Ishikawa (cell line): ENCODE measurements around the gene ITGB8.
A peak's percentile ranks its signal among the peaks of the same experiment; 100 is the strongest.

ENCODE experiments used
- CEBPB ChIP-seq: IDR thresholded peaks from 2 replicates; pipeline ENCODE4 v1.6.1; 2012
- CREB1 ChIP-seq: IDR thresholded peaks from 2 replicates; pipeline ENCODE4 v1.6.1; 2012; ENCODE audit warnings: low read depth
- EGR1 ChIP-seq: IDR thresholded peaks from 2 replicates; pipeline ENCODE4 v1.6.1; 2012
- EP300 ChIP-seq: IDR thresholded peaks from 2 replicates; pipeline ENCODE4 v1.6.1; 2012; ENCODE audit warnings: borderline replicate concordance
- FOXM1 ChIP-seq: IDR thresholded peaks from 2 replicates; pipeline ENCODE4 v1.6.1; 2012; ENCODE audit warnings: low read depth, borderline replicate concordance
- NFIC ChIP-seq: IDR thresholded peaks from 2 replicates; pipeline ENCODE4 v1.6.1; 2012
- RAD21 ChIP-seq: IDR thresholded peaks from 2 replicates; pipeline ENCODE4 v1.6.1; 2012; ENCODE audit warnings: low read depth
- TAF1 ChIP-seq: IDR thresholded peaks from 2 replicates; pipeline ENCODE4 v1.6.1; 2012; ENCODE audit warnings: low read depth, mild to moderate bottlenecking
- TCF12 ChIP-seq: IDR thresholded peaks from 2 replicates; pipeline ENCODE4 v1.6.1; 2012; ENCODE audit warnings: low read depth
- TEAD4 ChIP-seq: IDR thresholded peaks from 2 replicates; pipeline ENCODE4 v1.6.1; 2012
- USF1 ChIP-seq: IDR thresholded peaks from 2 replicates; pipeline ENCODE4 v1.6.1; 2012
- YY1 ChIP-seq: IDR thresholded peaks from 2 replicates; pipeline ENCODE4 v1.6.1; 2012; ENCODE audit warnings: low read depth
- ZBTB7A ChIP-seq: IDR thresholded peaks from 2 replicates; pipeline ENCODE4 v1.6.1; 2012; ENCODE audit warnings: low read depth
- TF ChIP-seq, protein P1 (sequence below): IDR thresholded peaks from 2 replicates; pipeline ENCODE4 v1.6.1; 2012
- TF ChIP-seq, protein P2 (sequence below): IDR thresholded peaks from 2 replicates; pipeline ENCODE4 v1.6.1; 2012; ENCODE audit warnings: low read depth, mild to moderate bottlenecking

ITGB8 gene

GRCh38 chr7:20404320-20404719, 73.6 kb downstream of the ITGB8 start:
- TF ChIP-seq USF1, result no peak
- no peak for TF ChIP-seq EGR1
- no peak for TF ChIP-seq FOXM1

- TF ChIP-seq EP300, result no peak
- TF ChIP-seq CEBPB, result peak; percentile 81
Measured at GRCh38 chr7:20407585-20408466, 77.1 kb downstream of the ITGB8 start.

DNA sequence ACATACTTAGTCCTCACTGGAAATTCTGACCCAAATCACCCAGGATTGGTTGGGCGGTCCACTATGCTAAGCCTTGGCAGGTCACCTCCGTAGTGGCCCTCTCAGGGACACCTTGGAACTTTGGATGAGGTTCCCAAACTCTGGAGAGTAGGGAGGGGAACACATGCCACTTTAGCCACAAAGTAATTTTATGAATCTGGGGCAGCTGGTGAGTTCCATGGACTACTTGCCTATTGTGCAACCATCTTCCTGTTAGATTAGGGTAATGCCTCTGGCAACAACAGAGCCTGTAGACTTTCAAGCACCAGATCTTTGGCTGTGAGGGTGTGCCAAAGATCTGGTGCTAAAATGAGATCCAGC, 77.7 kb downstream of the ITGB8 start:
- TF ChIP-seq RAD21, result no peak
- TF ChIP-seq CEBPB, result 0 out of 2 replicates have a peak, but pooled peaks have one; percentile 17

- TF ChIP-seq RAD21, result no peak
- no peak for TF ChIP-seq TEAD4
- TF ChIP-seq EP300, result no peak
- TF ChIP-seq NFIC, result no peak
- TF ChIP-seq, protein P1, sequence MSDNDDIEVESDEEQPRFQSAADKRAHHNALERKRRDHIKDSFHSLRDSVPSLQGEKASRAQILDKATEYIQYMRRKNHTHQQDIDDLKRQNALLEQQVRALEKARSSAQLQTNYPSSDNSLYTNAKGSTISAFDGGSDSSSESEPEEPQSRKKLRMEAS, result no peak
- no peak for TF ChIP-seq USF1
- no peak for TF ChIP-seq ZBTB7A
- no peak for TF ChIP-seq CEBPB
- TF ChIP-seq EGR1, result no peak
- no peak for TF ChIP-seq TAF1
- TF ChIP-seq, protein P2, sequence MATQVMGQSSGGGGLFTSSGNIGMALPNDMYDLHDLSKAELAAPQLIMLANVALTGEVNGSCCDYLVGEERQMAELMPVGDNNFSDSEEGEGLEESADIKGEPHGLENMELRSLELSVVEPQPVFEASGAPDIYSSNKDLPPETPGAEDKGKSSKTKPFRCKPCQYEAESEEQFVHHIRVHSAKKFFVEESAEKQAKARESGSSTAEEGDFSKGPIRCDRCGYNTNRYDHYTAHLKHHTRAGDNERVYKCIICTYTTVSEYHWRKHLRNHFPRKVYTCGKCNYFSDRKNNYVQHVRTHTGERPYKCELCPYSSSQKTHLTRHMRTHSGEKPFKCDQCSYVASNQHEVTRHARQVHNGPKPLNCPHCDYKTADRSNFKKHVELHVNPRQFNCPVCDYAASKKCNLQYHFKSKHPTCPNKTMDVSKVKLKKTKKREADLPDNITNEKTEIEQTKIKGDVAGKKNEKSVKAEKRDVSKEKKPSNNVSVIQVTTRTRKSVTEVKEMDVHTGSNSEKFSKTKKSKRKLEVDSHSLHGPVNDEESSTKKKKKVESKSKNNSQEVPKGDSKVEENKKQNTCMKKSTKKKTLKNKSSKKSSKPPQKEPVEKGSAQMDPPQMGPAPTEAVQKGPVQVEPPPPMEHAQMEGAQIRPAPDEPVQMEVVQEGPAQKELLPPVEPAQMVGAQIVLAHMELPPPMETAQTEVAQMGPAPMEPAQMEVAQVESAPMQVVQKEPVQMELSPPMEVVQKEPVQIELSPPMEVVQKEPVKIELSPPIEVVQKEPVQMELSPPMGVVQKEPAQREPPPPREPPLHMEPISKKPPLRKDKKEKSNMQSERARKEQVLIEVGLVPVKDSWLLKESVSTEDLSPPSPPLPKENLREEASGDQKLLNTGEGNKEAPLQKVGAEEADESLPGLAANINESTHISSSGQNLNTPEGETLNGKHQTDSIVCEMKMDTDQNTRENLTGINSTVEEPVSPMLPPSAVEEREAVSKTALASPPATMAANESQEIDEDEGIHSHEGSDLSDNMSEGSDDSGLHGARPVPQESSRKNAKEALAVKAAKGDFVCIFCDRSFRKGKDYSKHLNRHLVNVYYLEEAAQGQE, result no peak
- no peak for TF ChIP-seq CREB1
- TF ChIP-seq TCF12, result no peak
- TF ChIP-seq FOXM1, result no peak
- TF ChIP-seq YY1, result no peak
Measured at GRCh38 chr7:20409961-20410360, 79.3 kb downstream of the ITGB8 start.

DNA sequence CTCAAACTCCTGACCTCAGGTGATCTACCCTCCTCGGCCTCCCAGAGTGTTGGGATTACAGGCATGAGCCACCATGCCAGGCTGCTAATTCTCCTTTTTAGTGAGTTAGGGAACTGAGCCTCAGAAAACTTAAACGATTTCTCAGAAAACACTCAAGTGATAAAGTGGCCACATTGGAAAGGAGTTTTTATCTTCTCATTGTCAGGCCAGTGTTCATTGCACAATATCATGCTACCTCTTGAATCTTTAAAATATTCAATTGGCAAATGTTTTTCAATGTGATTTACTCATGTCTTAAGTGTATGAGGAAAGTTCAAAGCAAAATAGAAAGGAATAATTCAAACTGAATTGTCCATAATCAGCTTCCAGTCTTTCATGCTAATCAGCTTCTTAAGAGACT, 80.7 kb downstream of the ITGB8 start:
- TF ChIP-seq FOXM1 (no peak), TAF1 (no peak), TEAD4 (no peak), NFIC (no peak), EGR1 (no peak), TCF12 (no peak), EP300 (no peak), CREB1 (no peak), YY1 (no peak)
- TF ChIP-seq, protein P1, result no peak
- TF ChIP-seq, protein P2, result no peak

GRCh38 chr7:20412032-20412431, 81.3 kb downstream of the ITGB8 start:
- TF ChIP-seq TEAD4, result no peak
- TF ChIP-seq, protein P2, result no peak
- TF ChIP-seq, protein P1, result no peak
- no peak for TF ChIP-seq YY1
- no peak for TF ChIP-seq RAD21
- no peak for TF ChIP-seq NFIC
- no peak for TF ChIP-seq ZBTB7A
- TF ChIP-seq CREB1, result no peak
- TF ChIP-seq TAF1, result no peak
- no peak for TF ChIP-seq EGR1
- TF ChIP-seq FOXM1, result no peak
- TF ChIP-seq USF1, result no peak
- no peak for TF ChIP-seq CEBPB
